ENCODE results near the gene CCDC167.

Gene CCDC167

GRCh38 chr6:37486121-37486839, 13.4 kb downstream of the CCDC167 start:
- Histone ChIP-seq H4K20me1 (peaks cover 49% of the 10 kb centered on the region), H3K4me2 (no peak overlapping the region), H3K27ac (no peak overlapping the region), H3K4me3 (no peak overlapping the region), H3K4me1 (peaks cover 77% of the 10 kb centered on the region), H3K27me3 (no peaks in the 10 kb centered on the region), H3K9me3 (no peaks in the 10 kb centered on the region), H3K9ac (no peak overlapping the region), H3K36me3 (peaks cover 53% of the 10 kb centered on the region)
- TF ChIP-seq Cebpa-rat (IDR thresholded peaks at IDR 0.05) = no peak

DNA sequence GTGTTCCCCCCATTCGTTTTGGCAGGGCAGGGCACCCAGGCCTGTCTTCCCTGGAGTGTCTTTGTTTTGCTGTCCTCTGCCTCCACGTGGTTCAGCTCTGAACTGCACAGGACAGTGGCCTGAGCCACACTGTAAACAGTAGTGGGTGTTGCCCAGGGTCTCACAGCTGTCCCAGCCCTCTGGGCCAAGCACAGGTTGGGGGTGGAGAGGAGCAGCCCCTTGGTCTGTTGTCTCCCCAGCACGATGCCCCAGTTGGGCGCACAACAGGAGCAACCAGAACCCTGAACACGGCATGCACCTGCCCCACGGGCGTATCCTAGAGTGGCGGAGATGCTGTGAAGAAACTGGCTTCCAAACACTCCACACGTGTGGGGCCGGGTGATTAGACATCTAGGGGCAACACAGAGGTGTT, 14.4 kb downstream of the CCDC167 start:
- no peak overlapping the region for H3K4me3 ChIP-seq
- peak overlapping the region; percentile 70; the same call in 1 of the 2 replicates for H3K27ac ChIP-seq
- H3K27me3 ChIP-seq = no peaks in the 10 kb centered on the region
- H3K9ac ChIP-seq = no peak overlapping the region
- peak overlapping the region; percentile 74 for H3K4me2 ChIP-seq
- peaks cover 63% of the 10 kb centered on the region for H3K36me3 ChIP-seq
- H4K20me1 ChIP-seq = peaks cover 40% of the 10 kb centered on the region
- peaks cover 75% of the 10 kb centered on the region for H3K4me1 ChIP-seq
- no peaks in the 10 kb centered on the region for H3K9me3 ChIP-seq
- no peak for TF ChIP-seq Cebpa-rat (IDR thresholded peaks at IDR 0.05)

GRCh38 chr6:37484786-37485170, 14.9 kb downstream of the CCDC167 start:
- no peak for TF ChIP-seq Cebpa-rat (IDR thresholded peaks at IDR 0.05)
- Histone ChIP-seq H3K4me1 (peaks cover 70% of the 10 kb centered on the region), H3K9ac (peak overlapping the region; percentile 60; the same call in 1 of the 2 replicates), H4K20me1 (peaks cover 39% of the 10 kb centered on the region), H3K4me2 (peak overlapping the region; percentile 74), H3K9me3 (no peaks in the 10 kb centered on the region), H3K27ac (peak overlapping the region; percentile 70), H3K36me3 (peaks cover 68% of the 10 kb centered on the region), H3K27me3 (no peaks in the 10 kb centered on the region), H3K4me3 (no peak overlapping the region)

DNA sequence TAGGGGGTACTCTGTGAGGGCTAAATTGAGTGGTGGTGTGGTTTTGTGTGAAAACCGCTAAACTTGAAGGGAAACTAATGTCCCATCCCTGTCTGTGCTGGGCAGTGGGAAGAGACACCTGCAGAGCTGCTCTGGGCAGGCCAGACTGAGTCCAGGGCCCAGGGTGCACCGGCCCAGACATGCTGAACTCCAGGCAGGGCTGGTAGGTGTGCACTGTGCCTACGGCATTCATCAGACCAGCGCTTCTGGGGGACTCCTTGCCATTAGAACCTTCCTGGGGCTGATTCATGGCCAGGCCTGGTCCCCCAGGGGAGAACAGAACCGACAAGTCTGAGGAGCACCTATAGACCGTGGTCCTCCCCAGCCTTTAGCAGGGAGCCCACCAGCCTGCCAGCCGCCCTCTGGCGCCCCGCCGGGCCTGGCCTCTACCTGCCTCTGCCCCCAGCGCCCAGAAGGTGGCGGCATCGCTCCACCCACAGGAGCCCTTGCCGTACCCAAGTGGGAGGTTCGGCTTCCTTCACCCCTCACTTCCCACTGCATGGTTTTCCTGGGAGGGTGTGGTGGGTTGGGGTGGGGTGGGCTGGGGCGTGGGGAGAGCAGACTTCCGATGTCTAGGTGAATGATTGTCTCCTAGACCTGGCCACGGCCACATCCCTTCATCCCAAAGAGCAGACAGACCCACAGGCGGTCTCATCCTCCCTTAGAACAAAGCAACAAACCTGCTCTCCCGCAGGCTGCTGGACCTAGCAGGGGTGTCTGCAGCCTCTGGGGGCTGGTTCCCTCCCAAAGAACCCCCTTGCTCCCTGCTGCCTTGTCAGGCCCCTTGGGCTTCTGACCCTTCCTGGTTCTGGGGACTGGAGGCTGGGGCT, 15.5 kb downstream of the CCDC167 start:
- Histone ChIP-seq H3K36me3 (peaks cover 71% of the 10 kb centered on the region), H3K4me2 (peak overlapping the region; percentile 74), H3K9ac (peak overlapping the region; percentile 60; the same call in 1 of the 2 replicates), H3K4me3 (no peak overlapping the region), H3K9me3 (no peaks in the 10 kb centered on the region), H3K27ac (peak overlapping the region; percentile 70), H3K27me3 (no peaks in the 10 kb centered on the region), H4K20me1 (peaks cover 33% of the 10 kb centered on the region), H3K4me1 (peaks cover 63% of the 10 kb centered on the region)
- no peak for TF ChIP-seq Cebpa-rat (IDR thresholded peaks at IDR 0.05)

- H3K27me3 ChIP-seq = no peaks in the 10 kb centered on the region
- peak overlapping the region; percentile 35; the same call in 1 of the 2 replicates for H3K9ac ChIP-seq
- peaks cover 61% of the 10 kb centered on the region for H3K4me1 ChIP-seq
- peaks cover 73% of the 10 kb centered on the region for H3K36me3 ChIP-seq
- H3K4me3 ChIP-seq = no peak overlapping the region
- no peaks in the 10 kb centered on the region for H3K9me3 ChIP-seq
- H3K4me2 ChIP-seq = peak overlapping the region; percentile 69
- peaks cover 25% of the 10 kb centered on the region; the same call in 1 of the 2 replicates for H4K20me1 ChIP-seq
- TF ChIP-seq Cebpa-rat (IDR thresholded peaks at IDR 0.05) = no peak
- H3K27ac ChIP-seq = peak overlapping the region; percentile 70
These were observed 16.3 kb downstream of the CCDC167 start for GRCh38 chr6:37483252-37483901.

DNA sequence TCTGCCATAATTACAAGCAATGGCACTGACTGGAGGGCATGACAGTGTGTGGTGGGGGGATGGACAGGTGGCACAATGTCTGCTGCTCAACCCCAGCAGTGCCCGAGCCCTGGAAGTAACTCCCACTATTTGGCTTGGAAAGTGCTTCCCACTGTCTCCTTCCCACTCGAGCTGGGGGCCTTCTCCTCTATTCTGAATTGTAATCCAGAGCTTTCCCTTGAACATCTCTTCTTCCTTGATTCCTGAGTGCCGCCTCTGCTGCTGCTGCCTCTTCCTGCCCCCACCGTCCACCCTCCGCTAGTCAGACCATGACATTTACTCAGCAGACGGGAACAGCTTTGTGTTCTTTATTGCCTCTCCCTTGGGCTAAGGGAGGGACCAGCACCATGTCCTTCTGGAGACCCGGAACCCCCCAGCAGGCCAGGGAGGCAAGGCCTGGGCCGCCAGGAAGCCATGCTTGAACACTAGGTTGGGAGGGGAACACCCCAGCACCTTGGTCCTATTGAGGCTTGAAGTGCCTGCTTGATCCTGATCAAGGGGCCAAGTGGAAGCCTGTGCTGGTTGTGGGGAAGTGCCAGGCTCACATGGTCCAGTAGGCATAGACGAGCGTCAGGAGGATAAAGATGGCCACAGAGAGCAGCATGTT, 17.0 kb downstream of the CCDC167 start:
- peak overlapping the region; percentile 70 for H3K27ac ChIP-seq
- H3K4me1 ChIP-seq = peaks cover 54% of the 10 kb centered on the region
- no peaks in the 10 kb centered on the region for H3K9me3 ChIP-seq
- no peak for TF ChIP-seq Cebpa-rat (IDR thresholded peaks at IDR 0.05)
- peaks cover 73% of the 10 kb centered on the region for H3K36me3 ChIP-seq
- no peak overlapping the region for H3K4me3 ChIP-seq
- H3K27me3 ChIP-seq = no peaks in the 10 kb centered on the region
- peaks cover 19% of the 10 kb centered on the region; the same call in 1 of the 2 replicates for H4K20me1 ChIP-seq
- H3K9ac ChIP-seq = peak overlapping the region; percentile 35; the same call in 1 of the 2 replicates
- H3K4me2 ChIP-seq = peak overlapping the region; percentile 69

- H3K4me3 ChIP-seq = no peak overlapping the region
- peaks cover 77% of the 10 kb centered on the region for H3K36me3 ChIP-seq
- no peak for TF ChIP-seq Cebpa-rat (IDR thresholded peaks at IDR 0.05)
- 0 out of 2 replicates have a peak, but pooled peaks cover 14% of the 10 kb centered on the region for H4K20me1 ChIP-seq
- H3K9me3 ChIP-seq = no peaks in the 10 kb centered on the region
- no peak overlapping the region for H3K27ac ChIP-seq
- H3K4me2 ChIP-seq = peak overlapping the region; percentile 69
- H3K9ac ChIP-seq = no peak overlapping the region
- H3K4me1 ChIP-seq = peaks cover 49% of the 10 kb centered on the region
- no peaks in the 10 kb centered on the region for H3K27me3 ChIP-seq
These were observed 17.7 kb downstream of the CCDC167 start for GRCh38 chr6:37481711-37482605.

- no peak overlapping the region for H3K27ac ChIP-seq
- H3K27me3 ChIP-seq = no peaks in the 10 kb centered on the region
- no peak overlapping the region for H3K4me2 ChIP-seq
- H4K20me1 ChIP-seq = 0 out of 2 replicates have a peak, but pooled peaks cover 14% of the 10 kb centered on the region
- no peak for TF ChIP-seq Cebpa-rat (IDR thresholded peaks at IDR 0.05)
- H3K4me3 ChIP-seq = no peak overlapping the region
- H3K4me1 ChIP-seq = peaks cover 49% of the 10 kb centered on the region
- no peaks in the 10 kb centered on the region for H3K9me3 ChIP-seq
- H3K36me3 ChIP-seq = peaks cover 80% of the 10 kb centered on the region
- no peak overlapping the region for H3K9ac ChIP-seq
These were observed 18.6 kb downstream of the CCDC167 start for GRCh38 chr6:37480951-37481534.

Data from BLaER1 (cell line).